ENCODE measurements around the gene MRO. TPM values are rescaled to one million over a fixed set of nuclear protein-coding genes. Genes with fewer than 3 reads are reported as not detected.
"Not testable (repeated sequence)": the region's sequence is repeated elsewhere in the genome, so short reads cannot be mapped to it uniquely, and the experiment has no call there.

Gene MRO
- total and polyA plus RNA-seq, 10 of the 15 experiments (the other 5 are each of a cell fraction or from before 2014, with no cell fraction given), result 0.11 to 0.18 TPM; not detected in 8

DNA sequence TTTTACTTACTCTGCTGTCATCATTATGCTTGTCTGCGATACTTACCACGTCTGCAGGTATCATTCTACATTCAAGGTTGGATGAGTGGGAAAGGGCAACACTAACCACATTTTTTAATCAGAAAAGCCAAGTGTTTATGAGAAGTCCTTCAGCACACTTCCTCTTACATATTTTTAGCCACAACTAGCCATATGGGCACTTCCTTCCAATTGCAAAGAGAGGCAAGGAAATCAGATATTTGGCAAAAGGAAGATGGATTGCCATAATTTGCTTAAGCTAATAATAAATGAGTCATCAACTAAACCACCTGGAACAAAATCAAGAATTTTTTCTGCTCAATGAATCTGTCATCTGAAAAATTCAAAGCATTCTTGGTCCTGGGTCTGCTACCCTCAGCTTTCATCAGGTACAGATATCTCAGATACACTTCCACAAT, 16.7 kb upstream of the MRO start (continued):
- TF ChIP-seq BHLHE40 (IDR thresholded peaks at IDR 0.05; ENCODE audit: borderline replicate concordance in 1 of 2, low read depth in 2 of 2, low read length in 1 of 2), result peak in 1 of 2 experiments; percentile 47; a peak in 1 of 4 replicates
- peak; percentile 79 for TF ChIP-seq NFYB (IDR thresholded peaks at IDR 0.05; ENCODE audit: insufficient read depth, low read depth, low read length)
- TF ChIP-seq SPI1 (IDR thresholded peaks at IDR 0.05; ENCODE audit: borderline replicate concordance, insufficient read depth, low read depth, low read length), result peak; percentile 90
- TF ChIP-seq, protein P1, sequence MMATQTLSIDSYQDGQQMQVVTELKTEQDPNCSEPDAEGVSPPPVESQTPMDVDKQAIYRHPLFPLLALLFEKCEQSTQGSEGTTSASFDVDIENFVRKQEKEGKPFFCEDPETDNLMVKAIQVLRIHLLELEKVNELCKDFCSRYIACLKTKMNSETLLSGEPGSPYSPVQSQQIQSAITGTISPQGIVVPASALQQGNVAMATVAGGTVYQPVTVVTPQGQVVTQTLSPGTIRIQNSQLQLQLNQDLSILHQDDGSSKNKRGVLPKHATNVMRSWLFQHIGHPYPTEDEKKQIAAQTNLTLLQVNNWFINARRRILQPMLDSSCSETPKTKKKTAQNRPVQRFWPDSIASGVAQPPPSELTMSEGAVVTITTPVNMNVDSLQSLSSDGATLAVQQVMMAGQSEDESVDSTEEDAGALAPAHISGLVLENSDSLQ (IDR thresholded peaks at IDR 0.05), result peak; percentile 68
- peak; percentile 72 for TF ChIP-seq RAD51 (IDR thresholded peaks at IDR 0.05)
- TF ChIP-seq ZBED1 (IDR thresholded peaks at IDR 0.05; ENCODE audit: borderline replicate concordance), result no peak
- peak; percentile 69 for TF ChIP-seq RUNX3 (IDR thresholded peaks at IDR 0.05; ENCODE audit: low read length)
- TF ChIP-seq, protein P2, sequence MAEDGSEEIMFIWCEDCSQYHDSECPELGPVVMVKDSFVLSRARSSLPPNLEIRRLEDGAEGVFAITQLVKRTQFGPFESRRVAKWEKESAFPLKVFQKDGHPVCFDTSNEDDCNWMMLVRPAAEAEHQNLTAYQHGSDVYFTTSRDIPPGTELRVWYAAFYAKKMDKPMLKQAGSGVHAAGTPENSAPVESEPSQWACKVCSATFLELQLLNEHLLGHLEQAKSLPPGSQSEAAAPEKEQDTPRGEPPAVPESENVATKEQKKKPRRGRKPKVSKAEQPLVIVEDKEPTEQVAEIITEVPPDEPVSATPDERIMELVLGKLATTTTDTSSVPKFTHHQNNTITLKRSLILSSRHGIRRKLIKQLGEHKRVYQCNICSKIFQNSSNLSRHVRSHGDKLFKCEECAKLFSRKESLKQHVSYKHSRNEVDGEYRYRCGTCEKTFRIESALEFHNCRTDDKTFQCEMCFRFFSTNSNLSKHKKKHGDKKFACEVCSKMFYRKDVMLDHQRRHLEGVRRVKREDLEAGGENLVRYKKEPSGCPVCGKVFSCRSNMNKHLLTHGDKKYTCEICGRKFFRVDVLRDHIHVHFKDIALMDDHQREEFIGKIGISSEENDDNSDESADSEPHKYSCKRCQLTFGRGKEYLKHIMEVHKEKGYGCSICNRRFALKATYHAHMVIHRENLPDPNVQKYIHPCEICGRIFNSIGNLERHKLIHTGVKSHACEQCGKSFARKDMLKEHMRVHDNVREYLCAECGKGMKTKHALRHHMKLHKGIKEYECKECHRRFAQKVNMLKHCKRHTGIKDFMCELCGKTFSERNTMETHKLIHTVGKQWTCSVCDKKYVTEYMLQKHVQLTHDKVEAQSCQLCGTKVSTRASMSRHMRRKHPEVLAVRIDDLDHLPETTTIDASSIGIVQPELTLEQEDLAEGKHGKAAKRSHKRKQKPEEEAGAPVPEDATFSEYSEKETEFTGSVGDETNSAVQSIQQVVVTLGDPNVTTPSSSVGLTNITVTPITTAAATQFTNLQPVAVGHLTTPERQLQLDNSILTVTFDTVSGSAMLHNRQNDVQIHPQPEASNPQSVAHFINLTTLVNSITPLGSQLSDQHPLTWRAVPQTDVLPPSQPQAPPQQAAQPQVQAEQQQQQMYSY (CRISPR knock-in tag; IDR thresholded peaks at IDR 0.05), result no peak
- TF ChIP-seq, protein P3, sequence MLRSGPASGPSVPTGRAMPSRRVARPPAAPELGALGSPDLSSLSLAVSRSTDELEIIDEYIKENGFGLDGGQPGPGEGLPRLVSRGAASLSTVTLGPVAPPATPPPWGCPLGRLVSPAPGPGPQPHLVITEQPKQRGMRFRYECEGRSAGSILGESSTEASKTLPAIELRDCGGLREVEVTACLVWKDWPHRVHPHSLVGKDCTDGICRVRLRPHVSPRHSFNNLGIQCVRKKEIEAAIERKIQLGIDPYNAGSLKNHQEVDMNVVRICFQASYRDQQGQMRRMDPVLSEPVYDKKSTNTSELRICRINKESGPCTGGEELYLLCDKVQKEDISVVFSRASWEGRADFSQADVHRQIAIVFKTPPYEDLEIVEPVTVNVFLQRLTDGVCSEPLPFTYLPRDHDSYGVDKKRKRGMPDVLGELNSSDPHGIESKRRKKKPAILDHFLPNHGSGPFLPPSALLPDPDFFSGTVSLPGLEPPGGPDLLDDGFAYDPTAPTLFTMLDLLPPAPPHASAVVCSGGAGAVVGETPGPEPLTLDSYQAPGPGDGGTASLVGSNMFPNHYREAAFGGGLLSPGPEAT (IDR thresholded peaks at IDR 0.05; ENCODE audit: low read depth), result no peak
- peak; percentile 46 for TF ChIP-seq MEF2B (IDR thresholded peaks at IDR 0.05; ENCODE audit: partially characterized antibody, poor library complexity, severe bottlenecking)
- peak; percentile 73 for TF ChIP-seq ATF7 (IDR thresholded peaks at IDR 0.05; ENCODE audit: low read depth)

DNA sequence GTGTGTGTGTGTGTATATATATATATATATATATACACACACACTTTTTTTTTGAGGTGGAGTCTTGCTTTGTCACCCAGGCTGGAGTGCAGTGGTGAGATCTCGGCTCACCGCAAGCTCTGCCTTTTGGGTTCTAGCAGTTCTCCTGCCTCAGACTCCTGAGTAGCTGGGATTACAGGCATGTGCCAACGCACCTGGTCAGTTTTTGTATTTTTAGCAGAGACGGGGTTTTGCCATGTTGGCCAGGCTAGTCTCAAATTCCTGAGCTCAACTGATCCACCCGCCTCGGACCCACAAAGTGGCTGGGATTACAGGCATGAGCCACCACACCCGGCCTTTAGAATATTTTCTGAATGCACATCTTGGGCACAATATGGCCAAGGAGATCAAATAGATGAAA, 13.7 kb upstream of the MRO start:
- 100% methylated on average over 7 of the region's 7 CpGs for WGBS (ENCODE audit: insufficient coverage, insufficient replicate concordance, low lambda C conversion rate, missing lambda C conversion rate)
- H3K4me2 ChIP-seq (ENCODE audit: control insufficient read depth, insufficient read depth); DNase-seq (ENCODE audit: low read depth, low spot score); H3K27ac ChIP-seq (ENCODE audit: control insufficient read depth, insufficient read depth); BruUV-seq (replicated peaks); H3K9me3 ChIP-seq (replicated peaks; ENCODE audit: control insufficient read depth, insufficient read depth, low read length); H3K4me3 ChIP-seq; H3K9ac ChIP-seq (ENCODE audit: control insufficient read depth, insufficient read depth, low read length); ATAC-seq; in situ Hi-C loops (cut with MboI); intact Hi-C loops (cut with micrococcal nuclease; ENCODE audit: unreplicated experiment); H4K20me1 ChIP-seq (ENCODE audit: control insufficient read depth, insufficient read depth); RAD21 ChIA-PET (ENCODE audit: unreplicated experiment); FAIRE-seq; H2AFZ ChIP-seq (ENCODE audit: control insufficient read depth, low read depth, low read length); H3K27me3 ChIP-seq (replicated peaks in 1 of 2; ENCODE audit: control insufficient read depth in 2 of 2, insufficient read depth in 2 of 2, low read length in 1 of 2); H3K79me2 ChIP-seq (ENCODE audit: control insufficient read depth, insufficient read depth, low read length); H3K36me3 ChIP-seq (ENCODE audit: control insufficient read depth in 2 of 2, insufficient read depth in 2 of 2, low read length in 1 of 2): not testable (repeated sequence)
- peaks cover 33% of the 10 kb centered on the region for H3K4me1 ChIP-seq (ENCODE audit: control insufficient read depth, insufficient read depth, low read length)
- CTCF ChIA-PET, result interaction anchor here (1.2 to 4.2 kb wide), 2 partner anchors 14 to 33 kb away, joined by 4 to 31 read pairs; partner anchors contain the start of gene MRO
- POLR2A ChIA-PET, result interaction anchor here (0.6 to 1.5 kb wide), 4 partner anchors 45 to 400 kb away, joined by 3 to 4 read pairs (median 3); partner anchors contain the start of genes ME2 and SMAD4
- SMC1A ChIA-PET (ENCODE audit: uncharacterized antibody, unreplicated experiment), result interaction anchor here (0.6 to 1.6 kb wide), 9 partner anchors 10 to 359 kb away, joined by 3 to 4 read pairs (median 3); no protein-coding TSS in a partner anchor
